Lung microvascular endothelial cell (primary cell): ENCODE data around the gene TRPC4AP. TPM values are rescaled to one million over a fixed set of nuclear protein-coding genes. Genes with fewer than 3 reads are reported as not detected.

ENCODE experiments used
- DNase-seq, 2 donors: peaks; one replicate each; pipeline versions ENCODE4 v3.0.0 to v3.0.0-alpha.2; 2010; ENCODE audit warnings: low read depth in 2 of 2
- total RNA-seq: library from RNA; depleted of rRNA; stranded (reverse); fragments of >200 nt; gene quantifications from 2 replicates; pipeline ENCODE4 v1.2.1, GENCODE V29; 2014

TRPC4AP gene
- total RNA-seq, 1 donor from 2014 or later, result 70.2 TPM

- no peak for DNase-seq
Measured at GRCh38 chr20:35003211-35004031, 89.2 kb downstream of the TRPC4AP start.

DNA sequence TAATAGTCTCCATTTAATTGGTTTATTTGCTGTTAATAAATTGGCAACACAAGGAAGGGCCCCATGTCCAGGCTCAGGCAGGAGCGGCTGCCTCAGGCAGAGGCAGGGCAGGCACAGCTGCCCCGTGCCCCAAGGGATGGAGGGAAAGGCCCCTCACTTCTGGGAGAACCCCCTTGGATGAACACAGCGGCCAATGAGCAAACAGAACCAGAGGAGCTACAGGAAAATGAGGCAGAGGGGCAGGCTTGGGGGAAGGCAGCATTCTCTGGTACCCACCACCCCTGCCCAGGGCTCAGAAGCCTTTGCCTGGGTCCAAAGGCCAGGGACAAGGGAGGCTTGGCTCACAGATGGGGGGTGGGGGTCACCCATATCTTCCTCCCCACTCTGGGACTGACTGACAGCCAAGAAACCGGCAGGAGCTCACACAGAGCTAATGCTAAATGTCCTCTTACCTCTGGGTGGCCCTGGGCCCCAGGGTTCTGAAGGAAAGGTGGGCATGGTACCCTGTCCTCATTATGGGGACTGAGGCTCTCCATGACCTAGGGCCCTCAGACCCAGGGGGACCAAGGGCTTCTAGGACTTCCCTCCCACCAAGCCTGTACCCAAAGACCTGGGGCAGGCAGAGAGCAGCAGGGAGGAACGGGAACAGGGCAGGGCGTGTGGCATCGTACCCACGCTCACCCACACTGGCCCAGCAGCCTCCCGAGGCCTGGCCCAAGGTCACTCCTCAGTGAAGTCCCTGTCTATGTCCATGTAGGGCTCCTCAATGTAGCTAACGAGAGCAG, 90.0 kb downstream of the TRPC4AP start:
- no peak for DNase-seq

DNA sequence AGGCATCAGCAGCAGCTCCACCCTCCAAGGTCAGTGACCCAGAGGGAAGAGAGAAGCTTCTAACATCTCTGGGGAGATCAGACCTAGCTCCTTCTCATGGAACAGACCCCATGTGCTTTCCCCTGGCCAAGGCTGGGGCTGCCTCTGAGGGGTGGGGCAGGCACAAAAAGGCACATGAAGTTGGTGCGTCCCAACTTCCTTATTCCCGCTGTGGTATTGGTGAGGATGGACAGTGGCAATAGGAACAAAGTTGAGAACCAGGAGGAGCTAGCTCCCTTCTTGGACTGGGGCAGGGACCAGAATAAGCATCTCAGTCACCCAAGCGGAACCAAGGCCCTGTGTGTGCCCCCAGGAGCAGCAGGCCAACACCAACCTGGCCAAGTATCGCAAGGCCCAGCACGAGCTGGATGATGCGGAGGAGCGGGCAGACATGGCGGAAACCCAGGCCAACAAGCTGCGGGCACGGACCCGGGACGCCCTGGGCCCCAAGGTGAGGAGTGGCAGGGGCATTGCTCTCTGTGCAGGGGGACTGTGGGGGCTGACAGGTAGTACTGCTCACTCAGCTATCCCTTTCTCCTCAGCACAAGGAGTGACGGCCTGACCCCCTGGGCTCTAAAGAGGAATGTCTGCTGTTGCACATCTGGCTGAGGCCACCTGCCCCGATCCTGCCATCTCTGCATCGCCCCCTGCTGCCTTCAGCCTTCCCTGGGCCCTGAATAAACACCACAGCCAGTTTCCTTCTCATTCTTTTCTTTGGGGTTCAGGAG, 90.8 kb downstream of the TRPC4AP start:
- peak in 1 of 2 donors; percentile 34 for DNase-seq

DNA sequence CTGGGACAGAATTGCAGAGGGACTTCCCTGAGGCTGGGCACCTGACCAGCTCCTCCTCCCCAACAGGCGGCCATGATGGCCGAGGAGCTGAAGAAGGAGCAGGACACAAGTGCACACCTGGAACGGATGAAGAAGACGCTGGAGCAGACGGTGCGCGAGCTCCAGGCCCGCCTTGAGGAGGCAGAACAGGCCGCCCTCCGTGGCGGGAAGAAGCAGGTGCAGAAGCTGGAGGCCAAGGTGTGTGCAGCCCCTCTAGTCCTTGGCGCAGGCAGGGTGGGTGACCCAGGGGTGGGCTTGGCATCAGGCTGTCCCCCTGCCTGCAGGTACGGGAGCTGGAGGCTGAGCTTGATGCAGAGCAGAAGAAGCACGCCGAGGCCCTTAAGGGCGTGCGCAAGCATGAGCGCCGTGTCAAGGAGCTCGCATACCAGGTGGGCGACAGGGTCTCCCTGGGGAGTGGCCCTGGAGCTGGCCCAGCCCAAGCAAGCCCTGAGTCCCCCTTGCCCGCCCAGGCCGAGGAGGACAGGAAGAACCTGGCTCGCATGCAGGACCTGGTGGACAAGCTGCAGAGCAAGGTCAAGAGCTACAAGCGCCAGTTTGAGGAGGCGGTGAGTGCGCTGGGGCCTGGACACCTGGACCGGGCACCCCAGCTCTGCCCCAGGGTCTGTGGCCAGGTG, 91.5 kb downstream of the TRPC4AP start:
- no peak for DNase-seq

DNA sequence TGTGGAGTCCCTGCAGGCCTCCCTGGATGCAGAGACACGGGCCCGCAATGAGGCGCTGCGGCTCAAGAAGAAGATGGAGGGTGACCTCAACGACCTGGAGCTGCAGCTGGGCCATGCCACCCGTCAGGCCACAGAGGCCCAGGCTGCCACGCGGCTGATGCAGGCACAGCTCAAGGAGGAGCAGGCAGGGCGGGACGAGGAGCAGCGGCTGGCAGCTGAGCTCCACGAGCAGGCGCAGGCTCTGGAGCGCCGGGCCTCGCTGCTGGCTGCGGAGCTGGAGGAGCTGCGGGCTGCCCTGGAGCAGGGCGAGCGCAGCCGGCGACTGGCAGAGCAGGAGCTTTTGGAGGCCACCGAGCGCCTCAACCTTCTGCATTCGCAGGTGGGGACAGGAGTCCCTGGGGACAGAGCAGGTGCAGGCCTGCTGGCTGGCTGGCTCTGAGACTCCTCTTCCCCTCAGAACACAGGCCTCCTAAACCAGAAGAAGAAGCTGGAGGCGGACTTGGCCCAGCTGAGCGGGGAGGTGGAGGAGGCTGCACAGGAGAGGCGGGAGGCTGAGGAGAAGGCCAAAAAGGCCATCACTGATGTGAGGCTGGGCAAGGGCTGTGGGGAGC, 92.2 kb downstream of the TRPC4AP start:
- DNase-seq, result no peak

- DNase-seq, result no peak
Measured at GRCh38 chr20:34999782-35000181, 92.8 kb downstream of the TRPC4AP start.

DNA sequence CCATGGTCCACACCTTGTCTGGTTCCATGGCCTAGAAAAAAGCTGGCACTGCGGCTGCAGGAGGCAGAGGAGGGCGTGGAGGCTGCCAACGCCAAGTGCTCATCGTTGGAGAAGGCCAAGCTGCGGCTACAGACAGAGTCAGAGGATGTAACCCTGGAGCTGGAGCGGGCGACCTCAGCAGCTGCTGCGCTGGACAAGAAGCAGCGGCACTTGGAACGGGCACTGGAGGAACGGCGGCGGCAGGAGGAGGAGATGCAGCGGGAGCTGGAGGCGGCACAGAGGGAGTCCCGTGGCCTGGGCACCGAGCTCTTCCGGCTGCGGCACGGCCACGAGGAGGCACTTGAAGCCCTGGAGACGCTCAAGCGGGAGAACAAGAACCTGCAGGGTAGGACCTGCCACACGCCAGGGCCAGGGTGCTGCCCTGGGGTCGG, 93.6 kb downstream of the TRPC4AP start:
- DNase-seq, result no peak

DNA sequence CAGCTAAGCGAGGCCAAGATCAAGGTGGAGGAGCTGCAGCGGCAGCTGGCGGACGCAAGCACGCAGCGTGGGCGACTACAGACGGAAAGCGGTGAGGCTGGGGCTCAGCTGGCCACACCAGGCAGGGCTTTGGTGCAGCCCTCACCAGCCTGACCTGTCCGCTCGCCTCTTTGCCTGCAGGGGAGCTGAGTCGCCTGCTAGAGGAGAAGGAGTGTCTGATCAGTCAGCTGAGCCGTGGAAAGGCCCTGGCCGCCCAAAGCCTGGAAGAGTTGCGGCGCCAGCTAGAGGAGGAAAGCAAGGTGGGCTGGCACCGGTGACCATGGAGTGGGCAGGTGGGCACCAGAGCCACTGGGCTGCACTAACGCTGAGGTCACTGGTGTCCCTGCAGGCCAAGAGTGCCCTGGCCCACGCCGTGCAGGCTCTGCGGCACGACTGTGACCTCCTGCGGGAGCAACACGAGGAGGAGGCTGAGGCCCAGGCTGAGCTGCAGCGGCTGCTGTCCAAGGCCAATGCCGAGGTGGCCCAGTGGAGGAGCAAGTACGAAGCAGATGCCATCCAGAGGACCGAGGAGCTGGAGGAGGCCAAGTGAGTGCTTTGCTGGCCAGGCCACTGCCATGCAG, 94.2 kb downstream of the TRPC4AP start:
- no peak for DNase-seq

DNA sequence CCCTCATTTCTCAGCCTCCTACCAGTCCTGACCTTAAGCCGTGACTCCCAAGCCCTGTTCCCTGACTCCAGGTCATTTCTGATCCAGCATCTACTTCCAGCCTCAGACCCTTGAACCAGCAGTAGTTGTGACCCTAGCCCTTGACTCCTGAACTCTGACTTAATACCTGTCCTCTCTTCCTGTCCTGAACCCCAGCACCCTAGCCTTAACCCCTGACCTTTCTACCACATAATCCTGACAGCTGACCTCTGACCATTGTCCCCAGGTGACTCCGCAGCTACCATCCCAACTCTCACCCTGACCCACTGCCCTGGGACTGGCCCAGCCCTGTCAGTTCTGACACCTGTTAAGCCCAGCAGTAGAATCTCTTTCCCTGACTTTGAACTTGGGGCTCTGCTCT, 94.8 kb downstream of the TRPC4AP start:
- no peak for DNase-seq

DNA sequence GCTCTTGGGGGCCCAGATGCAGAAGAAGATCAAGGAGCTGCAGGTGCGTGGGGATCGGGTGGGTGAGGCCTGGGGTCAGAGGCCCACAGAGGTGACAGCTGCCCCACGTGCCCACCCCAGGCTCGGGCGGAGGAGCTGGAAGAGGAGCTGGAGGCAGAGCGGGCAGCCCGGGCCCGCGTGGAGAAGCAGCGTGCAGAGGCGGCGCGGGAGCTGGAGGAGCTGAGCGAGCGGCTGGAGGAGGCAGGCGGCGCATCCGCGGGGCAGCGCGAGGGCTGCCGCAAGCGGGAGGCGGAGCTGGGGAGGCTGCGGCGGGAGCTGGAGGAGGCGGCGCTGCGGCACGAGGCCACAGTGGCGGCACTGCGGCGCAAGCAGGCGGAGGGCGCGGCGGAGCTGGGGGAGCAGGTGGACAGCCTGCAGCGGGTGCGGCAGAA, 95.5 kb downstream of the TRPC4AP start:
- DNase-seq, result no peak

- DNase-seq, result no peak
Measured at GRCh38 chr20:34996243-34997028, 96.2 kb downstream of the TRPC4AP start.

DNA sequence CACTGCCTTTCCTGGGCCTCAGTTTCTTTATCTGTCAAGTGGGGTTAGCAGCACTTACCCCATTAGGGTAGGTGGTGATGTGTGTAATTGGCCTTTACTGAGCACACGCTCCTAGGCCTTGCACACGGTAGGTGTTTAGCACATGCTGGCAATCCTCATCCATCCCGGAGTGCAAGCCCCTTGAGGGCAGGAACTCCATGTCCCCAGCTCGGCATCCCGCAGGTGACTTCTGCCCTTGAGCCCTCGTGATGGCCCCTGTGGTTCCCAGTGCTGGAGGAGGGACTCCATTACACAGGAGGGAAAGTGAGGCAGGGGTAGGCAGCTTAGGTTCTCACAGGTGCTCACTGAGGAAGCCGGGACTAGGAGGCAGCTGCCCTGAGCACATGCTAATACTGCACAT, 96.9 kb downstream of the TRPC4AP start:
- DNase-seq, result no peak

GRCh38 chr20:34995192-34995591, 97.4 kb downstream of the TRPC4AP start:
- DNase-seq, result no peak

DNA sequence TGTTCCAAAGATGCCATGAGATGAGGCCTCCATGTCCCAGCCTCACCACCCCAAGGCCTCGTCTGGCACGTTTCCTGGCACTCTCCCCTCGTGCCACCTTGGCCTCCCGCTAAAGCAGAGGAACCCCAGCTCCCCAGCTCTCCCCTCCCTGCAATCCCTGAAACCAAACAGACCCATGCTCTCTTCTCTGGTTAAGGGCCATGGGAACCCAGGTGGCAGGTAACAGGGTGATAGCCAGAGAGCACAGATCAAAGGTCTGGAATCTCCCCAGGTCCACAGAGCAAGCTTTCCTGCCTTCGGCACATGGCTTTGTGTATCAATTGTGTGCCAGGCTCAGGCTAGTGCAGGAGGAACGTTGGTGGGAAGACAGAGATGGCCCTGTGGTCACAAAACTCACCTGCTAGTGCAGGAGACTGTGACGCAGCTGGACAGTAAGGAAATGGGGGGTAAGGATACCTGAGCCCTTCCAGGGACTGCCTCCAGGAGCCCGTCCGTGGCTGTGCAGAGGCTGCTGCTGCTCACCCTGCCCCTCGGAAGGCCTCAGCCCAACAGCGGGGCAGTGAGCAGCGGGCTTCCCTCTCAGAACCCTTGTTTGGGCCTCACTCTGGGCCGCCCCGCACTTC, 98.0 kb downstream of the TRPC4AP start:
- DNase-seq, result no peak

GRCh38 chr20:34993941-34994508, 98.6 kb downstream of the TRPC4AP start:
- DNase-seq, result no peak

- no peak for DNase-seq
Measured at GRCh38 chr20:34992751-34993417, 99.7 kb downstream of the TRPC4AP start.

- no peak for DNase-seq
Measured at GRCh38 chr20:34990661-34991214, 101.9 kb downstream of the TRPC4AP start.

GRCh38 chr20:34990231-34990630, 102.4 kb downstream of the TRPC4AP start:
- DNase-seq, result no peak
